IMR-90 (cell line): ENCODE measurements around the gene KEAP1. TPM values are rescaled to one million over a fixed set of nuclear protein-coding genes. Genes with fewer than 3 reads are reported as not detected.

ENCODE experiments used
- ATAC-seq: fragments of 200-7000 bp; cut with Tn5 transposase; 2 replicates; pipeline ENCODE4 v1.9.1; 2020; ENCODE audit warnings: low read depth, mild to moderate bottlenecking, moderate library complexity
- BruUV-seq: library from RNA; stranded (reverse); fragments of 400-500 nt; replicated peaks from 2 replicates; lab custom pipeline; 2021; lab: Mats Ljungman, UMichigan
- CTCF ChIA-PET: fragments of 300-600 bp; formaldehyde crosslinking; extraction: SDS; loops from one replicate; lab custom pipeline; 2021; ENCODE audit warnings: antibody characterized with exemption; lab: Yijun Ruan, JAX
- POLR2A ChIA-PET: fragments of 300-600 bp; sonication (Branson Sonifier 250); formaldehyde crosslinking; loops from one replicate; lab custom pipeline; 2022; ENCODE audit warnings: antibody characterized with exemption; ENCODE audit not compliant: unreplicated experiment; lab: Charles Lee
- DNase-seq: peaks from one replicate; pipeline ENCODE4 v3.0.0; 2013
- H2AFZ ChIP-seq: replicated peaks from 2 replicates; pipeline ENCODE3; 2013; ENCODE audit warnings: low read length, mild to moderate bottlenecking; ENCODE audit not compliant: poor library complexity
- H2AK5ac ChIP-seq: 2 replicates; pipeline ENCODE4 v1.6.1; 2013; ENCODE audit warnings: low read depth, low read length, inconsistent platforms
- H2AK9ac ChIP-seq: replicated peaks from 2 replicates; pipeline ENCODE3; 2013; ENCODE audit warnings: mild to moderate bottlenecking, low read depth, low read length, moderate library complexity; ENCODE audit not compliant: poor library complexity
- H2BK120ac ChIP-seq: 2 replicates; pipeline ENCODE4 v1.6.1; 2013; ENCODE audit warnings: low read depth, low read length, inconsistent platforms
- H2BK15ac ChIP-seq: 3 replicates; pipeline ENCODE4 v1.6.1; 2013; ENCODE audit warnings: low read depth, low read length, inconsistent platforms
- H2BK20ac ChIP-seq: 2 replicates; pipeline ENCODE4 v1.6.1; 2013; ENCODE audit warnings: low read depth, mild to moderate bottlenecking, inconsistent platforms, low read length, moderate library complexity
- H2BK5ac ChIP-seq: 2 replicates; pipeline ENCODE4 v1.6.1; 2013; ENCODE audit warnings: mild to moderate bottlenecking, low read depth, low read length, inconsistent platforms; ENCODE audit not compliant: poor library complexity, severe bottlenecking
- H3K14ac ChIP-seq: replicated peaks from 2 replicates; pipeline ENCODE4 v1.6.1; 2013; ENCODE audit warnings: low read depth, low read length, inconsistent platforms
- H3K18ac ChIP-seq: 2 replicates; pipeline ENCODE4 v1.6.1; 2013; ENCODE audit warnings: low read depth, low read length, control low read depth
- H3K23ac ChIP-seq: 2 replicates; pipeline ENCODE4 v1.6.1; 2013; ENCODE audit warnings: low read depth, low read length, inconsistent platforms
- H3K27ac ChIP-seq: 2 replicates; pipeline ENCODE4 v1.5.1; 2013; ENCODE audit warnings: mild to moderate bottlenecking, control low read depth, low read length; ENCODE audit not compliant: insufficient read depth
- H3K27me3 ChIP-seq: 2 replicates; pipeline ENCODE4 v1.6.1; 2013; ENCODE audit warnings: low read length; ENCODE audit not compliant: control insufficient read depth, insufficient read depth
- H3K36me3 ChIP-seq: 2 replicates; pipeline ENCODE4 v1.6.1; 2013; ENCODE audit warnings: low read length, mixed read lengths; ENCODE audit not compliant: control insufficient read depth, insufficient read depth
- H3K4ac ChIP-seq: 2 replicates; pipeline ENCODE4 v1.6.1; 2013; ENCODE audit warnings: low read depth, low read length, inconsistent platforms
- H3K4me1 ChIP-seq: 2 replicates; pipeline ENCODE4 v1.6.1; 2013; ENCODE audit warnings: low read length, mixed read lengths; ENCODE audit not compliant: control insufficient read depth, insufficient read depth
- H3K4me2 ChIP-seq: 2 replicates; pipeline ENCODE4 v1.6.1; 2013; ENCODE audit warnings: low read depth, mild to moderate bottlenecking, control low read depth, low read length, moderate library complexity
- H3K4me3 ChIP-seq: 2 replicates; pipeline ENCODE4 v1.5.1; 2013; ENCODE audit warnings: low read depth, mild to moderate bottlenecking, control low read depth, low read length, moderate library complexity; ENCODE audit not compliant: insufficient read depth
- H3K56ac ChIP-seq: 2 replicates; pipeline ENCODE4 v1.6.1; 2013; ENCODE audit warnings: low read length, inconsistent platforms; ENCODE audit not compliant: insufficient read depth; ENCODE audit errors: extremely low read depth
- H3K79me1 ChIP-seq, 2 experiments: 2 replicates each; pipeline ENCODE4 v1.6.1; 2013; ENCODE audit warnings: low read length in 2 of 2, inconsistent platforms in 1 of 2, low read depth in 1 of 2
- H3K9ac ChIP-seq: 2 replicates; pipeline ENCODE4 v1.6.1; 2013; ENCODE audit warnings: low read depth, low read length, control low read depth
- H3K9me1 ChIP-seq: 2 replicates; pipeline ENCODE4 v1.6.1; 2013; ENCODE audit warnings: low read length, inconsistent platforms; ENCODE audit not compliant: insufficient read depth
- H3K9me3 ChIP-seq: 2 replicates; pipeline ENCODE4 v1.6.1; 2013; ENCODE audit warnings: low read length; ENCODE audit not compliant: control insufficient read depth, insufficient read depth
- H4K20me1 ChIP-seq: 2 replicates; pipeline ENCODE4 v1.6.1; 2013; ENCODE audit warnings: low read length, inconsistent platforms; ENCODE audit not compliant: insufficient read depth
- H4K5ac ChIP-seq: 2 replicates; pipeline ENCODE4 v1.6.1; 2013; ENCODE audit warnings: mild to moderate bottlenecking, low read depth, low read length, control low read depth
- H4K8ac ChIP-seq, 2 experiments: 2 replicates each; pipeline ENCODE4 v1.6.1; 2013; ENCODE audit warnings: low read depth in 2 of 2, low read length in 2 of 2, control low read depth in 1 of 2, inconsistent platforms in 1 of 2
- H4K91ac ChIP-seq: 2 replicates; pipeline ENCODE4 v1.6.1; 2013; ENCODE audit warnings: low read depth, low read length, inconsistent platforms; ENCODE audit not compliant: insufficient read depth
- BHLHE40 ChIP-seq: fragments of 150-350 bp; IDR thresholded peaks from 2 replicates; pipeline ENCODE4 v1.6.1; 2016; ENCODE audit warnings: mild to moderate bottlenecking, low read depth, low read length
- CEBPB ChIP-seq: IDR thresholded peaks from 2 replicates; pipeline ENCODE4 v1.6.1; 2012; ENCODE audit warnings: low read depth, low read length, improper control_type of control experiment
- CHD1 ChIP-seq: IDR thresholded peaks from 2 replicates; pipeline ENCODE4 v1.6.1; 2012; ENCODE audit warnings: low read depth, low read length, improper control_type of control experiment
- CTCF ChIP-seq: conservative IDR thresholded peaks from 2 replicates; pipeline ENCODE4 v1.5.1; 2012; ENCODE audit warnings: mild to moderate bottlenecking, low read depth, low read length, improper control_type of control experiment
- FOS ChIP-seq: fragments of 150-350 bp; IDR thresholded peaks from 2 replicates; pipeline ENCODE4 v1.6.1; 2016; ENCODE audit warnings: low read depth, low read length
- MAFK ChIP-seq: IDR thresholded peaks from 2 replicates; pipeline ENCODE4 v1.6.1; 2012; ENCODE audit warnings: low read depth, low read length, improper control_type of control experiment
- MAZ ChIP-seq: IDR thresholded peaks from 2 replicates; pipeline ENCODE4 v1.6.1; 2012; ENCODE audit warnings: low read depth, mild to moderate bottlenecking, low read length, improper control_type of control experiment, moderate library complexity, borderline replicate concordance
- MXI1 ChIP-seq: IDR thresholded peaks from 2 replicates; pipeline ENCODE4 v1.6.1; 2012; ENCODE audit warnings: low read depth, mild to moderate bottlenecking, low read length, moderate library complexity, borderline replicate concordance
- NFE2L2 ChIP-seq: fragments of 150-350 bp; IDR thresholded peaks from 2 replicates; pipeline ENCODE4 v1.6.1; 2016; ENCODE audit warnings: low read depth, mild to moderate bottlenecking, low read length
- POLR2A ChIP-seq: IDR thresholded peaks from 2 replicates; pipeline ENCODE4 v1.6.1; 2012; ENCODE audit warnings: mild to moderate bottlenecking, low read depth, low read length
- RAD21 ChIP-seq: IDR thresholded peaks from 2 replicates; pipeline ENCODE4 v1.6.1; 2012; ENCODE audit warnings: low read length, improper control_type of control experiment
- RCOR1 ChIP-seq: IDR thresholded peaks from 2 replicates; pipeline ENCODE4 v1.6.1; 2012; ENCODE audit warnings: mild to moderate bottlenecking, low read length, improper control_type of control experiment; ENCODE audit not compliant: insufficient replicate concordance
- RFX5 ChIP-seq: IDR thresholded peaks from 2 replicates; pipeline ENCODE4 v1.8.0; 2012; ENCODE audit warnings: low read depth, mild to moderate bottlenecking, low read length, moderate library complexity
- WGBS, 2 experiments: methylation state at CpG; one replicate each; pipeline versions ENCODE4 v1.1.5 to v1.1.7; 2013; ENCODE audit warnings: missing lambda C conversion rate in 2 of 2; ENCODE audit not compliant: insufficient read length in 1 of 2; ENCODE audit errors: extremely low coverage in 2 of 2; 5-methylcytosine and 5-hydroxymethylcytosine counted together
- dilution Hi-C: fragments of 300-500 bp; cut with HindIII; formaldehyde crosslinking; loops from one replicate; pipeline ENCODE4 v1.14.3; 2018; ENCODE audit warnings: low sequenced_read_pairs; ENCODE audit not compliant: unreplicated experiment
- in situ Hi-C: fragments of 300-500 bp; cut with MboI; formaldehyde crosslinking; loops from 3 replicates; pipeline ENCODE4 v1.14.3; 2019; ENCODE audit warnings: low sequenced_read_pairs, inconsistent platforms, mixed read lengths
- intact Hi-C: fragments of 100-400 bp; cut with micrococcal nuclease; formaldehyde crosslinking; loops from 2 replicates; pipeline ENCODE4 v1.10.0; 2022
- polyA plus RNA-seq, 3 experiments: library from polyadenylated mRNA; depleted of rRNA; stranded (reverse); fragments of >200 nt; gene quantifications; 2 replicates each; pipeline ENCODE4 v1.2.3, GENCODE V29; 2012; ENCODE audit warnings: low replicate concordance in 1 of 3
- total RNA-seq: library from RNA; depleted of rRNA; stranded (reverse); fragments of >200 nt; gene quantifications from 2 replicates; pipeline ENCODE4 v1.2.3, GENCODE V29; 2012
- TF ChIP-seq, protein P1 (sequence below): fragments of 150-350 bp; IDR thresholded peaks from 2 replicates; pipeline ENCODE4 v1.6.1; 2017; ENCODE audit warnings: mild to moderate bottlenecking, antibody characterized with exemption, low read length, low read depth

Gene KEAP1
- total and polyA plus RNA-seq, 2 of the 4 experiments (the other 2 are of a cell fraction), result 63.4 to 81.6 TPM

- Histone ChIP-seq H2BK15ac (no peak overlapping the region), H3K14ac (no peak overlapping the region), H3K4me3 (no peak overlapping the region), H3K27ac (no peak overlapping the region), H4K8ac (no peak overlapping the region), H3K23ac (no peak overlapping the region), H3K36me3 (no peaks in the 10 kb centered on the region), H2AK5ac (no peak overlapping the region), H3K9me3 (no peaks in the 10 kb centered on the region), H3K4me2 (no peak overlapping the region), H4K91ac (no peak overlapping the region), H4K20me1 (no peaks in the 10 kb centered on the region), H3K4ac (no peak overlapping the region), H2AFZ (no peak overlapping the region), H3K79me1 (no peaks in the 10 kb centered on the region; a peak in 1 of 4 replicates), H4K5ac (no peak overlapping the region), H3K27me3 (peaks cover 11% of the 10 kb centered on the region), H2BK5ac (no peak overlapping the region), H3K9ac (no peak overlapping the region), H3K4me1 (no peaks in the 10 kb centered on the region; the same call in 1 of the 2 replicates), H2AK9ac (no peak overlapping the region), H2BK20ac (no peak overlapping the region), H3K18ac (no peak overlapping the region), H3K9me1 (0 out of 2 replicates have a peak, but pooled peaks cover 3% of the 10 kb centered on the region), H2BK120ac (no peak overlapping the region), H3K56ac (no peak overlapping the region)
- TF ChIP-seq CEBPB, result no peak; the same call in 1 of the 2 replicates
- no peak for TF ChIP-seq MAFK
- no peak for TF ChIP-seq POLR2A
- TF ChIP-seq, protein P1, sequence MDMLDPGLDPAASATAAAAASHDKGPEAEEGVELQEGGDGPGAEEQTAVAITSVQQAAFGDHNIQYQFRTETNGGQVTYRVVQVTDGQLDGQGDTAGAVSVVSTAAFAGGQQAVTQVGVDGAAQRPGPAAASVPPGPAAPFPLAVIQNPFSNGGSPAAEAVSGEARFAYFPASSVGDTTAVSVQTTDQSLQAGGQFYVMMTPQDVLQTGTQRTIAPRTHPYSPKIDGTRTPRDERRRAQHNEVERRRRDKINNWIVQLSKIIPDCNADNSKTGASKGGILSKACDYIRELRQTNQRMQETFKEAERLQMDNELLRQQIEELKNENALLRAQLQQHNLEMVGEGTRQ, result no peak
- TF ChIP-seq CTCF, result no peak
- TF ChIP-seq BHLHE40, result no peak
- TF ChIP-seq RAD21, result no peak
- TF ChIP-seq RFX5, result no peak
- TF ChIP-seq MXI1, result no peak
- no peak for TF ChIP-seq MAZ
- no peak for TF ChIP-seq NFE2L2
- no peak for TF ChIP-seq CHD1
- no peak for TF ChIP-seq RCOR1
- TF ChIP-seq FOS, result no peak
- 57% methylated on average over 1 of the region's 3 CpGs; no CpG with 5 or more reads in 1 of the 2 experiments for WGBS, 2 experiments
- DNase-seq, result peak; percentile 28
- ChIA-PET POLR2A (interaction anchor here (0.6 kb wide), 1 partner anchor 10 kb away, joined by 3 read pairs; no protein-coding TSS in a partner anchor), CTCF (interaction anchor here (0.6 kb wide), 1 partner anchor 17 kb away, joined by 3 read pairs; no protein-coding TSS in a partner anchor)
- intact Hi-C loops (no loop called here), dilution Hi-C loops (no loop called here), in situ Hi-C loops (no loop called here)
- no peak for ATAC-seq
- no TSS peak for BruUV-seq
Measured at GRCh38 chr19:10508707-10509106, 5.6 kb upstream of the KEAP1 start.
